Posterior cingulate gyrus (tissue), 11 donors: ENCODE results near the gene LMCD1.

Experiments
- DNase-seq, 10 donors: peaks; one replicate each; pipeline versions ENCODE4 v3.0.0 to v3.0.0-alpha.2; 2020 to 2021; ENCODE audit warnings: mixed read lengths in 3 of 10
- intact Hi-C: fragments of 100-400 bp; cut with DNase I; formaldehyde crosslinking; loops from one replicate; pipeline ENCODE4 v1.15.1; 2023

The LMCD1 gene, protein sequence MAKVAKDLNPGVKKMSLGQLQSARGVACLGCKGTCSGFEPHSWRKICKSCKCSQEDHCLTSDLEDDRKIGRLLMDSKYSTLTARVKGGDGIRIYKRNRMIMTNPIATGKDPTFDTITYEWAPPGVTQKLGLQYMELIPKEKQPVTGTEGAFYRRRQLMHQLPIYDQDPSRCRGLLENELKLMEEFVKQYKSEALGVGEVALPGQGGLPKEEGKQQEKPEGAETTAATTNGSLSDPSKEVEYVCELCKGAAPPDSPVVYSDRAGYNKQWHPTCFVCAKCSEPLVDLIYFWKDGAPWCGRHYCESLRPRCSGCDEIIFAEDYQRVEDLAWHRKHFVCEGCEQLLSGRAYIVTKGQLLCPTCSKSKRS

DNA sequence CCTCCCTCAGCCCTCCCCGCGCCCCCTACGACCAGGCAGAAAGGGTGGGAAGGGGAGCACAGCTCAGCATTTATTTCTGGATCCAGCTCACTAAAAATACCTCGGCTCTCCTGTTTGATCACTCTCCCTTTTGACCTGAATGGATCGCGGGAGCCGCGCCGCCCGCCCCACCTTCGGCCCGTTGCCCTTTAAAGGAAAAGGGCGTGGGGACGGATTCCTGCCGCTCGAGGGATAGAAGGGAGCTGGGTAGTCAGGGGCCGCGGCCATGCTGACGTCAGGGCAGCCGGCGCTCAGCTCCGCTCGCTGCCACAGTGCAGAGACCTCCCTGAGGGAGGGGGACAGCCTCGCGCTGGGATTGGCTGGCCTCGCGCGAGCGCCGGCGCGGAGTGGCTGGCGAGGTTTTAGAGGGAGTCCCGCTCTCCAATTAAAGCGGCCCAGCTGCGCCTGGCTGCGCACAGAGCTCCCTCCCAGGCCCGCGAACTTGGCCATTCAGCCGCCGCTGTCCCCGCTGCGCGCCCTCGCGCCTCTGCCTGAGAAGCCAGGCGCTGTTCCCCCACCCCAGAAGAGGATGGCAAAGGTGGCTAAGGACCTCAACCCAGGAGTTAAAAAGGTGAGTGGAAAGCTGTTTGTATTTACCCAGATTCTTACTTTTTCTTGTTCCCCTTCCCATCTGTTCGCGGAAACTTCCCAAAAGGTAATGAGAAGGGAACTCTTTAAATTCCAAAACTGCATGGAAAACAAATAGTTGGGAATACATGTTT is at the start of gene LMCD1:
Gene LMCD1 (plus strand): TSS at position 453 of the 761 bp plus-strand sequence. CDS start 116 bp downstream, at position 569.
- DNase-seq: peak; percentile 95 to 100 (median 97)
- intact Hi-C loops: loop anchor here (5.0 kb wide), 1 partner anchor 59 kb away; no protein-coding TSS in a partner anchor

DNA sequence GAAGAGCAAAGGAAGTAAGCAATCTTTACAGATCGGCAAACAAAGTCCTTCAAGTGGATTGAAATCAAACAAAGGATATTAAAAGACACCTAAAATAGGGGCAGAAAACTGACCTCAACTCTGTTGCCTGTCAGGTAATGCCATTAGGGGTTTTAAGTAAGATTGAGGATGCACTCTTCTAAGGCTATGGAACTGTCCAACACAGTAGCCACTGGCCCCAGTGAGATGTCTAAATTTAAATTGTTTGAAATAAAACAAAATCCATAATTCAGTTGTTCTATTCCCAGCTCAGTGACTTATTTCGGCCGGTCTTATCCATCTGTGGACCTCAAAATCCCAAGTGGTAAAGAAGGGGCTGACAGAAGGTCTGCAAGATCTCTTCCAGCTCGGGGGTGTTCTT is 49.5 kb upstream of the LMCD1 start:
- intact Hi-C loops: no loop called here
- DNase-seq: no peak

DNA sequence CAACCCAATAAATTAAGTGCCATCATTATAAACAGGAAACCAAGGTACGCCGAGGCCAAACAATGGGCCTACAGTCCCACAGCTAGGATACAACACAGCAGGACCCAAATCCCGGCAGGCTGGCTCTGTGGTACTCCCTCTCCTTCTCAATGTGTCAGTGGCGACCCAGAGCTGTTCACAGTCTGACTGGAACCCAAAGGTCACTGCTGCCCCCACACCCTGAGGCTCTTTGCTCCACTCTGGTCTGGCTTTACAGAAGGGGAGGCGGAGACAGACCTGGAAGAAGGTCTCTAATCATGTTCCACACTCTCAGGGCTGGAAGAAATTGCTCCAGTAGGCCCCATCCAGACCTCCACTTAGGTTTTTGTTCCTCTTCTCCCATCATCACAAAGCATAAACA is 48.5 kb upstream of the LMCD1 start:
- no peak for DNase-seq
- intact Hi-C loops: no loop called here

DNA sequence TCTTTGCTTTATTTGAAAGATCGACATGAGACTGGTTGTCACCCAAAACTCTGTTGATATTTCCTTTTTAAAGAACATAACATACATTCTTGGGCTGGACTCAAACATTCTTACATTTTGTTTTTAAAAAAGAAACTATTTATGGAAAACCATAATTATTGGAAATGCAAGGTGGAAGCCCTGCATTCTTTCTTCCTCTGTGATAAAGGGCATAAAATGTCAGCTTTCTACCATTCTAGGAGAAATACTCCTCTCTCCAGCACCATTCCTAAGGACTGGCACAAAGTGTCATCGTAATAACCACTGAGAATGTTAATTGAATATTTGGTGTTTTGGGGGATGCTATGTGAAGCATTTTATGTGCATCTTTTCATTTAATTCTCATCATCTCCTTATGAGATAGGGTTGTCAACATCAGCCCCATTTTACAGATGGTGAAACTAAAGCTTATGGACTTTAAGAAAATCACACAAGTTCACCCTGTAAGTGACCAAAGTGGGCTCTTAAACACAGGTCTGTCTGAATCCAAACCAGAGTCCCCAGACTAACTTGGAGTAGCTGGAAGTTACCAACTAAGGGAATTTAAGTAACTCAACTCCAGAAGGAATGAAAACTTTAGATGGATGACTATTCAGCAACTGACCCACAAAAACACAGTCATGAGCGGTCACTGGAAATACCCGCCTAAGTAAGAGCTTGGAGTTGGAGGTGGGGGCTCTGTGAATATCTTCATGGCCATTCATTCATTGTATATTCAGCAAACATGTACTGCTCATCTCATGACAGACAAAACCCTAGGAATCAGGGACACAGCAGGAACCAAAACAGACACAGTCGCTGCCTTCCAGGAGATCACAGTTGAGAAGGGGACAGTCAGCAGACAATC is 45.9 kb upstream of the LMCD1 start:
- intact Hi-C loops: no loop called here

DNA sequence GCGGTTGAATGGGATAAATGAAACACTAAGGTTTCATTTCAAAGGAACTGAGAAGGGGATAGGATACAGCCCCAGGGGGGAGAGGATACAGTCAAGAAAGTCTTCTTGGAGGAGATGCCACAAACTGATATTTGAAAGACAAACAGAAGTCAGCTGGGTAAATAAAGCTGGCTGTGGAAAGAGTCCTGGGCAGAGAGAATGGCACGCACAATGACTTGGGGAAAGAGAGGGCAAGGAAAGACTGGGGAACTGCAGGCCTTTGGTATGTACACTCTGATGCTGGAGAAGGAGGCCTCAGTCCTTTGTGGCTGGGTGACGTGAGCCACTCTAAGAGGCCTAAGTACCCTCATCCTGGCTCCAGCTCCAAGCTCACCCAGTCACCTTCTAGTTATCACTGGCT is 45.2 kb upstream of the LMCD1 start:
- intact Hi-C loops: no loop called here
- DNase-seq: no peak

More for the DNA sequence above, 45.9 kb upstream of the LMCD1 start:
- DNase-seq: no peak

DNA sequence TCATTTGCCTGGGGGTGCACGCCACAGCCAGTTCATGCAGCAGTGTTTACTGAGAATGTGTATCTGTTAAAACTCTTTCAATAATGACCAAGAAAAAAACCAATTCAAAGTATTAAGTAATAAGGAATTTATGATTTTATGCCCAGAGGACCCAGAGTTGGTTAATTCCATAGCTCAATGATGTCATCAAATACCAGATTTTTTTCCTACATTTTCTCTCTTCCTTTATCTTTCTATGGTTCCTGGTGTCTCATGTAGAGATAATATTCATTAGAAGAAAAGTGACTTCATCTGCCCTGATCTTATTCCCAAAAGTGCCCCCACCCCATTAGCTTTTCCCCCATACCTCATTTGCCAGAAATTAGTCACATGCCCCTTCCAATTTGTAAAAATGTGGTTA is 44.6 kb upstream of the LMCD1 start:
- intact Hi-C loops: no loop called here
- DNase-seq: no peak

- no peak for DNase-seq
- intact Hi-C loops: no loop called here
Measured at GRCh38 chr3:8458238-8458661, 43.4 kb upstream of the LMCD1 start.

- no peak for DNase-seq
- intact Hi-C loops: no loop called here
Measured at GRCh38 chr3:8458711-8459110, 42.9 kb upstream of the LMCD1 start.

- intact Hi-C loops: no loop called here
Measured at GRCh38 chr3:8460050-8460708, 41.4 kb upstream of the LMCD1 start.

DNA sequence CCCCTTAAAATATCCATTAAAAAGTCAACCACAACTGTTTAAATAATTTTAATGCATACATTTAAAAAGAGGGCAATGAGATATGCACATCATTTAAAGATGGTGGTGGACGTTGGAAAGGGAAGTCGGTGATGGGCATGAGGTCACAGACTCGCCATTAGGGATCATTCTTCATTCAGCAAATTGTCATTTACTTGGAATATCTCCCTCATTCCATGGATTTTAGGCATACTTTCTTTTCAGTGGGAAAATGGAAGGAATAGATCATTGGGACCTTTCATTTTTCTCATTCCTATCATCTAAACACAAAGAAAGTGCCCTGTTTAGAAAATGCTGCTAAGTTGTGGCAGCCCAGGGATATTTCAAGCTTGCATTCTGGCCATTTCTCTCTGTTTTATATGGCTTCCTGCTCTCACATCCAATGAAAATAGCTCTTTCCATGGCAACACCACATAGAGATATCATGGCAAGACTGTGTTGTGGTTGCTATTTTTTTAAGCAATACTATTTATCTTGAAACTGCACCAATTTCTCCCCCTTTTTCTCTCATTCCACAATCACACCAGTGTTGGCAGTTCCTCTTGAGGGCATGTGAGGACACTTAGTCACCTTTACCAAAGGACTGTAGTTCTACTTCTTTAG is 40.7 kb upstream of the LMCD1 start:
- intact Hi-C loops: no loop called here
- no peak for DNase-seq

More at GRCh38 chr3:8460050-8460708, 41.4 kb upstream of the LMCD1 start:
- no peak for DNase-seq

DNA sequence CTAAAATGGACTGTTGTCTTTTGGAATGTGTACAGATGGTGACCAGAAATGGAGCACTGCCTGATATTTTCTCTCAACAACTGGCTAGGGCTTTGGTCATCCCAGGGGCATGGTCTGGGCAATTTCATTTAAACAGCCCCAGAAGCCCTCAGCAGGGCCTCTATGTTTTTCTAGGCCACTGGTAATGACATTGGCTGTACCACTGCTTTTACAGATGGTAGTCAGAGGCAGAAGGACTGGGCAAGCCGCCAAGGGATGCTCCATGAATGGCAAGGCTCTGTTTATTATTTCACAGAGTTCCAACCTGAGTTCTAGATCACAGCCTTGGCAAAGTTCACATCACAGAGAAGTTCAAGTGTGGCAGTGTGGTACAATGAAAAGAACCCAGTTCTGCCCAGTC is 37.0 kb upstream of the LMCD1 start:
- DNase-seq: peak in 8 of 10 donors; percentile 40 to 89 (median 53)
- intact Hi-C loops: no loop called here

DNA sequence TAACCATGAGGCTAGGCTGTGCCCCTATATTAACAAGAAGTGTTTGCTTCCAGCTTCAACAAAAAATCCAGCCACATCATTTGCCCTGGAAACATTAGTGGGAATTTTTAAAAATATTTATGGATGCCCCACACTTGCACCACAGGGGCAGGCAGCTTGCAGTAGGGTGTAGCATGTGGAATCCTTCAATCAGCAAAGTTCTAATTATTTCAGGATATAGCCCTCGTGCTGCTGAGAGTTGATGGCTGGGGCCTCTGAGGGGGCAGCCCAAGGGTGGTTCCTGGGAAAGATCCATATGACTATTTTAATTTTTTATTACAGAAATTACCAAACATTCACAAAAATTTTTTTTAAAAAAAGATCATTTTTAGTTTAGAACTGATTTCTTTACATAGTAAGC is 35.1 kb upstream of the LMCD1 start:
- no peak for DNase-seq
- intact Hi-C loops: no loop called here

DNA sequence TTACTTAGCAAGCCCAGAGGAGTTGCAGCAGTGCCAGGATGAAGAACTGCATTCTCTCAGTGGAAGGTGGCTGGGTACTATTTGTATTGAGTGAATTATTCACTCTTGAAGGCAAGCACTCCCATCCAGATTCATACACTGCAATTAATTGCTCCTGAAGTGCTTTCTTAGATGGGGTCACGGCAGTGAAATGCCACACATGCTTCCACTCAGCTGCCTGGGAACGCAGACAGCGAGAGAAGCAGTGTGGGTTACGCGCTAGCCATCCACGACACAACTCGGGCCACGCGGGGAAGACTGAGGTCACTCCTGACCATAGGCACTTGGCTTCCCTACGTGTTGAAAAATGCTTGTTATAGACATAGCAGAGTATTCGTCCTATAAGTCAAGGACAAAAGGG is 30.8 kb upstream of the LMCD1 start:
- no peak for DNase-seq
- intact Hi-C loops: no loop called here

DNA sequence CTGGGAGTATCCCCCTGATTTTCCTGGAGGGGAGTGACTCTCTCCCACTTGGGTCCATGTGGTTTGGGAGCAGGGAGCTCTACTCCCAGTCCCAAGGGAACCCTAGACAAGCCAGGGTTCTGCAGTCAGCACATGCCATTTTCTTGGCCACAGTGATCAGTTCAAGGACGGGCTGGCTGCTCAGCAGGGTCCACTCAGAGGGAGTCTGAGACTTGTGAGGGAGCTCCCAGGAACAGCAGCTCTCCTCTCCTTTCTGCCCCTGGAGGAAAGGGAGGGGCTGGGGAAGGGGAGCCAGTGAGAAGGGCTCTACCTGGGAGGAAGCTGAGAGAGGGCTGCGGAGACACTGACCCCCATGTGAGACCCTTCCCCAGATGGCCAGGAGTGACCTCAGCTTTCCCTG is 29.1 kb upstream of the LMCD1 start:
- DNase-seq: no peak
- intact Hi-C loops: no loop called here

DNA sequence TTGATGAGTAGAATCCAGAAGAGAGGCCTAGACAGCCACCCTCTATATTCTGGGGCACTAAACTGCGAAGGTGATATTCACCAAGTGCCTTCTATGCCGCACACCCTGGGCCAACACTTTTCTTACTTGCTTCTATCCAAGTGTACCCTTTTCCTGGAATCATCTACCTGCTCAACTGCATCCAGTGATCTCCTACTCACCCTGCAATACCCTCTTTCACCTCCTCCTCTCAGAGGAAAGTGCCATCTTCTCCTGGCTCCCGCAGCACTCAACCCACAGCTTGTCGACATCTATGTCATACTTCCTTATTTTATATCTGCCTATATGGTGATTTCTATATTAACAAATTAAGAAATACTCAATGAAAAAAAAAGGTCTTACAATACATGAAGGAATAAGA is 28.6 kb upstream of the LMCD1 start:
- intact Hi-C loops: no loop called here
- DNase-seq: no peak

GRCh38 chr3:8473990-8474389 is 27.6 kb upstream of the LMCD1 start:
- no peak for DNase-seq
- intact Hi-C loops: no loop called here

- no peak for DNase-seq
- intact Hi-C loops: no loop called here
Measured at GRCh38 chr3:8474991-8475390, 26.6 kb upstream of the LMCD1 start.

DNA sequence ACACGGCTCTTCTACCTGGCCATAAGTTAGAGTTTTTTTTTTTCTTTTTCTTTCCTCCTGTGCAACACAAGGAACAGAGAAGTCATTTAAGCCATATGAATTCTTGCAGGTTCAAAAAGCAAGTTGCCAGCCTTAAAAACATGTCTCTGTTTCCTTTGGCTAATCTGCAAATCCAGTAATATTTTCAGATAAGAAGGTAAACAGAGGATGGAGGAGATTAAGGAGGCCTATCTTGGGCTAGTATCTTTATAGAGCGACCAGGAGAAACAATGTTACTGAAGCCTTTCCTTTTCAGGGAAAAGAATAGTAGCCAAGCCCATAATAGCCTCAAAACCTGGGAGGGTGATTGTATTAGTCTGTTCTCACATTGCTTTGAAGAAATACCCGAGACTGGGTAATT is 20.9 kb upstream of the LMCD1 start:
- no peak for DNase-seq
- intact Hi-C loops: no loop called here

GRCh38 chr3:8481380-8481779 is 20.2 kb upstream of the LMCD1 start:
- intact Hi-C loops: no loop called here

DNA sequence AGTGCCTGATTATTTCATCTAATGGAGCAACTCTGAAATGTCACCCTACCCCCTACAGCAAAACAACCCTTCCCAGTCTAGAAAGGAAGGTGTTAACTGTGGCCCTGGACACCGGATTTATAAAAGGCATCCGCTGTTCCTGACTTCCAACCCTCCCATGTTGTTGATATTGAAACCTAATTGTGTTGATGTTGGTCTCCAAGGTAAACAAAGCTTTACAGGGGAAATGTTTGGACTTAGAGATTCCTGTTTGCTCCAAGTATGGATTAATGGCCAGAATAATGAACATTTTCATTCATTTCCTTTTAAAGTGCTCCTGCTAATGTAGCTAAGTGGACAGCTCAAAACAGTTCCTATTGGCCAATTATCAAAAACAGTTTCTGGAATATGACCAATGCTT is 19.4 kb upstream of the LMCD1 start:
- no peak for DNase-seq
- intact Hi-C loops: no loop called here

More at GRCh38 chr3:8481380-8481779, 20.2 kb upstream of the LMCD1 start:
- DNase-seq: no peak
